SU-DHL-6 (cell line): ENCODE data around the gene GUCY1B1.

Experiments used
- CTCF ChIP-seq: fragments of 200-600 bp; sonication (generic); IDR thresholded peaks from one replicate; pipeline ENCODE4 v1.5.1; 2017; ENCODE audit warnings: antibody characterized with exemption, mild to moderate bottlenecking, low read length, moderate library complexity; ENCODE audit not compliant: insufficient read depth, poor library complexity, severe bottlenecking
- EZH2phosphoT487 ChIP-seq: fragments of 200-600 bp; sonication (generic), shearing (Covaris generic); conservative IDR thresholded peaks from 2 replicates; pipeline ENCODE4 v1.6.1; 2018; ENCODE audit warnings: mild to moderate bottlenecking, antibody characterized with exemption, low read length, moderate library complexity, mixed read lengths

DNA sequence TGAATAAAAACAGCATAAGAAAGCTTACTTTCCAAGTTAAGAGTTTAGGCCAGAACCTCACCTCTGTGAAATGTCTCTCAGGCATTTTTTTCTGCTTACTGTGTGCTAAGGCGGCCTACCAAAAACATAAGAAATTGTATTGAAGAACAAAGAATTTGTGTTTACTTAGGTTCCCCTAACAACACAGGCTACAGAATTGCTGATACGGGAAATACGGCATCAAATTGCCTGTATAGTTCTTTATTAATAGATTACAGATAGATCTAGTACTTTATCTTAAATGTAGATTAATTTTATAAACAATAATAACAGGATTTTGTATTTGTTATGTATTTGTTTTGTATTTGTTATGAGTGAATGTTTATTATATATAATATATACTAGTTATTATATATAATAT is 94.4 kb downstream of the GUCY1B1 start:
- TF ChIP-seq CTCF (no peak), EZH2phosphoT487 (no peak)
